GM04503 (cell line): ENCODE measurements around the gene CRYGN.

Source experiments
- DNase-seq: peaks from one replicate; pipeline ENCODE4 v3.0.0-alpha.2; 2012; ENCODE audit warnings: low read depth

CRYGN gene

GRCh38 chr7:151459726-151460473, 20.0 kb upstream of the CRYGN start:
- peak; percentile 96 for DNase-seq

DNA sequence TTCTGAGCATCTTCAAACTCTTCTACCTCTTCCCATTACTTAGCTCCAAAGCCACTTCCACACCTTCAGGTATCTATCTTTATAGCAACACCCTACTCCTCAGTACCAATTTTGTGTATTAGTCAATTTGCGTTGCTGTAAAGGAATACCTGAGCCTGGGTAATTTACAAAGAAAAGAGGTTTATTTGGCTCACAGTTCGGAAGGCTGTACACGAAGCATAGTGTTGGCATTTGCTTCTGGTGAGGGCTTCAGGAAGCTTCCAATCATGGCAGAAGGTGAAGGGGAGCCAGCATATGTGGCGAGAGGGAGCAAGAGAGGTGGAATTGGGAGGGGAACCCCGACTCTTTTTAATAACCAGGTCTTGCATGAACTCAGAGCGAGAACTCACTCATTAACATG, 17.6 kb upstream of the CRYGN start:
- DNase-seq: no peak

DNA sequence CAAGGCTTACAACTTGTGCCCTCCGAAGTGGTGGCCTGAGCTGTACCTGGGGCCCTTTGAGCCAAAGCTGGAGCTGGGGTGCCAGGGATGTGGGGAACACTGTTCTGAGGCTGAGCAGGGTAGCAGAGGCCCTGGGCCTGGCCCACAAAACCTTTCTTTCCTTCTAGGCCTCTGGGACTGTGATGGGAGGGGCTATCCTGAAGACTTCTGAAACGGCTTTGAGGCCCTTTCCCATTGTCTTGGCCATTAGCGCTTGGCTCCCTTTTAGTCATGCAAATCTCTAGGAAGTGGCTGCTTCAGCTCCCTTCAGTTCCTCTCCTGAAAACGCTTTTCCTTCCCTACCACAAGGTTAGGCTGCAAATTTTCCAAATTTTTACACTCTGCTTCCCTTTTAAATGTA, 16.8 kb upstream of the CRYGN start:
- no peak for DNase-seq

GRCh38 chr7:151456276-151456675, 16.3 kb upstream of the CRYGN start:
- no peak for DNase-seq

DNA sequence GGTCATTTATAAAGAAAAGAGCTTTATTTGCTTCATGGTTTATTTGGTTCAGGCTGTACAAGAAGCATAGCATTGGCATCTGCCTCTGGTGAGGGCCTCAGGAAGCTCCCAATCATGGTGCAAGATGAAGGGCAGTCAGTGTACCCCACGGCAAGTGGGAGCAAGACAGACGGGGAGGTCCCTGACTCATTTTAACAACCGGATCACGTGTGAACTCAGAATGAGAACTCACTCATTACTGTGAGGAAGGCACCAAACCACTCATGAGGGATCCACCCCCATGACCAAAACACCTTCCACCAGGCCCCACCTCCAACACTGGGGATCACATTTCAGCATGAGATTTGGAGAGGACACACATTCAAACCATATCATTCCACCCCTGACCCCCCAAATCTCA, 15.7 kb upstream of the CRYGN start:
- DNase-seq: no peak

DNA sequence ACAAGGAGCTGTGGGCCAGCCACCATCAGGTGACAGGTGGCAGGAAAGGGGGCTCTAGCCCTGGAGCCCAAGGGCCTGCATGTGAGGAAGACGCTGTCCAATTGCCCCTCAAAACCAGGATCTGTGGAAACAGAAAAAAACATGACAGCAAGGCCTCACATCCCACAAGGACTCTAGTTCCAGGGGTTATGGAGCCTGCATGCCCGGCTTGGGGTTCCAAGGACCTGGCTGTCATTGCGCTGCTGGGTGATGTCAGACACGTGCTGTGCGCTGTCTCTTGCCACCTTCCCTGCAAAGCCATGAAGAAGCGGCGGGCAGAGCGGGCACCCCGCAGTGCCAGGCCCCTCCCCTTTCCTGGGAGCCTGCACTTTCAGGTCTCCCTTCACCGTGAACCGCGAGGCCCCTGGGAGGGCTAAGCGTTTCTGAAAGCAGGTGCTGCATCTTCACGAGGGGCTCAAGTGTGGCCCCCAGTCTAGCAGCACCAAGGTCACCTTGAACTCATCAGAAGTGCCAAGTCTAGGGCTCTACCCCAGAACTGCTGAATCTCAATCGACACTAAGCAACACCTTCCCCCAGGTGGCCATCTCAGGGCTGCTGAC, 15.1 kb upstream of the CRYGN start:
- no peak for DNase-seq

DNA sequence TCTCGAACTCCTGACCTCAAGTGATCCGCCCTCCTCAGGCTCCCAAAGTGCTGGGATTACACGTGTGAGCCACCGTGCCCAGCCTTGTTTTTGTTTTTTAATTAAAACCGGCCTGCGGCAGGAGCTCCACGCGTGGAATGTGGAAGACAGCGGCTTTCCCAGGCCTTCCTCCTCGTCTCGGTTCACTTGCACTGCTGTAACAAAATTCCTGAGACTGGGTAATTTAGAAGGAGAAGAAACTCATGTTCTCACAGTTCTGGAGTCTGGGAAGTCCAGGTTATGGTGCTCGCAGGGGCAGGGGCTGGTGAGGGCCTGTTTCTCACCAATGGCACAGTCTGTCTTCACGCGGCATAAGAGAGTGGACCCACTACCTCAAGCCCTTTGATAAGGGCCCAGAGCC, 14.4 kb upstream of the CRYGN start:
- no peak for DNase-seq

DNA sequence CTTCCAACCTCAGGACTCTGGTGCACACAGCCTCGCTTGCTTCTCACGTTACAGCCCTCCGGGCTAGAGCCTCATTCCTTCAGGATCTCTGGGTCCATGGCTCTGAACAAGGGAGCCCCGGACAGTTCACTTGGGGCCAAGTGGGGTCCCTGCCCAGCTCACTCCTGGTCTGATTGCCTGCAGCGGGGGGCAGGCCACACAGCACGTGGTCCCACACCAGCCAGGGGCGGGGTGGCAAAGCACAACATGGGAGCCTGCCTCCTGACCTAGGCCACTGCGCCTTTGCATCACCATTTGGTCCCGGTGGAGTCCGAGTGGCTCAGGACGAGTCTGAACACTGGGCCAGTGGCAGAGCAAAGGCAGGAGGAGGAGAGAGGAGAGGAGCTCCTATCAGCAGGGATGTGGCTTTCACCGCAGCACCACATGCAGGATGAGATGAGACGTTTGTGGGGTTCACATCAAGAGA, 13.4 kb upstream of the CRYGN start:
- no peak for DNase-seq

DNA sequence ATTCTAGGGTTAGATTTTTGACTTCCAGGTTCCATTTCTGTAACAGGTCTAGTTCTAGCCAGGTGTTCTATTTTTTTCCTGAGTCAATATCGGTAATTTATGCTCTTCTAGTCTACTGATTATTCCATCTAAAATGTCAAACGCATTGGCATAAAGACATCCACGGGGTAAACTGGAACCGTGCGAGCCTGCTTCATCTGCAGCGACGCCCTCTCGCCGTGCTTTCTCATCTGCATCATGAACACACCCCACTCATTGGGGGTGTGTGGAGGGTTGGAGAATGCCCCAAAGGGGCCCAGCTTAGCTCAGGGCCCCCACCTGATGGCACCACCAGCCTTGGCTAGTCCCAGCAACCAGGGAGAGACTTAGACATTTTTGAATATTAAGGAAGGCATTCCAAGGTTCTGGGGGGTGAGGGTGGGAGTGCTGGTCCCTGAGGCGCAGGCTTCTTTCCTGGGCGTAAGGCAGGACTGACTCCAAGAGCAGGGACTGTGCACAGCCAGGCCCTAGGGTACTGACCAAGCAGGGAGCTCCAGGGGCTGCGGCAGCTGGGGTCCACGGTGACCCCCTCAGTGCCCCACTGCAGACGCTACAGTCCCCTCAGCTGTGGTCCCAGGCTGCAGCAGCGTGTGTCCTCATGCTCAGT, 12.9 kb upstream of the CRYGN start:
- DNase-seq: no peak

DNA sequence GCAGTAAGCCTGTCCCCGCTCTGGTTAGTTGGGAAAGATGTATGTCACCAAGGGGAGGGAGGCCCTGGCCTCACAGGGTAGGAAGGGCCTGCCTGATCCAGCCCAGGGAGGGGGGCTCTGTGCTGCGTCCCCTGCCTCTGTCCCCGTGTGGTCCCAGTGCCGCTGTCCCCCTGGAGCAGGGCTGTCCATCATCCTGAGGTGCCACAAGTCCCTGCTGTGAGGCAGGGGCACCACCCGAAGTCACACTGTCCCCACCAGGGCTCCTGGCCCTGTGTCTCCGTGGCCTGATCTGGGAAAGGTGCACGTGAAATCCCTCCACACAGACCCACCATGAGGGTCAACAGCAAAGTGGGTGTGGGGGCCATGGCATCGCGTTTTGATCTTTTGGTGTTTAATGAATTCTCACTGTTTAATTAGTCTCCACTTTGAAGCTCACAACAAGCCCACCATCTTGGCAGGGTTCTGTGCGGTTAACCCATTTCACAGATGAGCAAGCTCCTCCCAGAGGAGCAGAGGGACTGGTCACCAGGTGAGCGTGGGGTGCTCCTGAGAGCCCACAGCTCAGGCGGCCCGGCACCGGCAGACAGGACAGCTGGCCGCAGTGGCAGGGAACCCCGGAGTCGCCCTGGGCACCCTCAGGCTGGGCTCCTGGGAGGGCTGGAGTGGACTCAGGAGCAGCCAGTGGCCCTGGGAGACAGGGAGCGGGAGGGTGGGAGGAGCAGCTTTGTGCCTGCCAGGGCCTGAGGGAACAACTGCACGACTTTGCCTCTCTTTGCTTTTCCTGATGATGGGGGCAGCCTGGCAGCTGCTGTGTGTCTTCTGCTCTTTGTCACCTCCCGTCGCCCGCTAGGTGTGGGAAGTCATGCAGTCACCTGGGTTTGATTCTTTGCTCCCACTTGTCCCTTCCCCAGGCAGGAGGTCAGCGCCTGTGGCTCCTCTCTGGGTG, 12.0 kb upstream of the CRYGN start:
- DNase-seq: no peak

DNA sequence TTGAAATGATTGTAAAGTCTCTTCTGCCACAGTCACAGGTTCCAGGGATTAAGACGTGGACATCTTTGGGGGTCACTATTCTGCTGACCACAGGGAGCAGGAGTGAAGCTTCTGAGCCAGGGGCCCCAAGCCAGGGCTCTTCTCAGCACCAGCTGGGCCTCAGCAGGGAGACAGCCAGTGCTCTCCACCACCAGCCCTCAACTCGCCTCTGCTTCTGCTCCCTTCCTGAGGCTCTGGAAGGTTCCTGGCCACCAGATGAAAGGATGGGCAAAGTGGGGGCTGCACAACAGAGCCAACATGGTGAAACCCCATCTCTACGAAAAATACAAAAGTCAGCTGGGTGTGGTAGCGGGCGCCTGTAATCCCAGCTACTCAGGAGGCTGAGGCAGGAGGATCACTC, 11.2 kb upstream of the CRYGN start:
- no peak for DNase-seq

- no peak for DNase-seq
Measured at GRCh38 chr7:151449990-151450389, 10.0 kb upstream of the CRYGN start.

DNA sequence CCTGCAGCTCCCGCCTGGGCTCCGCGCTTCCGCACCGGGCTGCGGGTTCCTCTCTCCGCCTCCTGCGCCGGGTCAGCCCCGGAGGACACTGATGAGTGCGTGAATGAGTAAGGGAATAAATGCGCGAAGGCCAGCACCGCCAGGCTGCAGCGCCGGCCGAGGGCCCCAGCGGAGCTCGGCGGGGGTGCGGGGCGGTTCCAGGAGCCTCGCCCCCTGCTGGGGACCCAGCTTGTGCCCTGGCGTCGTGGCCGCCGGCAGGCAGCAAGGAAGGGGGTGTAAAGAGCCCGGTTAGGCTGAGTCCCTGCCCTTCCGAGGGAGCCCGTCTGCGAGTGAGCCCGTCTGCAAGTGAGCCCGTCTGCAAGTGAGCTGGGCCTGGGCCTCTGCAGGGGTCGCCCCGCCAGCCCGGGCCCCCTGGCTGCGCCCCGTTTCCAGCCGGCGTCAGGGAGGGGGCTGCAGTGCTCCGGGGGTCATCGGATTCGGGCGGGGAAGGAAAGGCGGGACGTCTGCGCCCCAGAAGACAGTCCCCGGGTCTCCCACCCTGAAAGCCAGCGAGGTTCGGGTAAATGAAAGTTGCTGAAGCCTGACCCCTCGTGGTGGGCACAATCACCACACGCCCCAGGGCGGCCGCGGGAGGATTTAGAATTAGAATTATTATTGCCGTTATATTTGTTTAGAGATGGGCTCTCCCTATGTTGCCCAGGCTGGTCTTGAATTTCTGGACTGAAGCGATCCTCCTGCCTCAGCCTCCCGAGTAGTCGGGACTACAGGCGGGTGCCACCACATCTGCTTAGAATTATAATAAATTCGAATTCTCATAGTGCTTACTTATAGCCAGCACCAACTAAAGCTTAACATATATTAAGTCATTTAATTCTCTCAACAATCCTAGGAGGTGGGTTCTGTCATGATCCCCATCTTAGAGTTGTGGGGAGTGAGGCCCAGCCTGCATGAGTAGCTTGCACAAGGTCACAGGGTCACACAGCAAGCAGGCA, 8.6 kb upstream of the CRYGN start:
- no peak for DNase-seq

- DNase-seq: no peak
Measured at GRCh38 chr7:151447901-151448260, 7.9 kb upstream of the CRYGN start.

- DNase-seq: no peak
Measured at GRCh38 chr7:151447312-151447711, 7.4 kb upstream of the CRYGN start.

- DNase-seq: no peak
Measured at GRCh38 chr7:151446412-151446811, 6.5 kb upstream of the CRYGN start.

DNA sequence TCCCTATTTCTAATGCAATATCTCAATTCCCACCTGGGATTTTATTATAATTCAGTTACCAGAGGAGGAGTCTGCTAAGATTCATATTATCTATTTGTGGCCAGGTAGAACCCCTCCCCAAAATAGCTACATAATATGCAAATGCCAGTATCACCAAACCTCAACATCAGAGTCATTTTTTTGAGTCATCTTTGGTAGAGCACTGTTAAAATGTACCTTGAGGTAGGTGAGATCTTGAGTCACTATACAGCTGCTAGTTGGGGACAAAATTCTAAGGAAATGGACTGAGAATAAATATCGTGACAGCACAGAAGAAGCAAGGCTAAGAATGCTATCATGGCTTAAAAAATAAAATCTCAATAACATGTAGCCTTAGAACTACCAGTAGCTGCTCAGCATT, 4.7 kb upstream of the CRYGN start:
- DNase-seq: no peak

DNA sequence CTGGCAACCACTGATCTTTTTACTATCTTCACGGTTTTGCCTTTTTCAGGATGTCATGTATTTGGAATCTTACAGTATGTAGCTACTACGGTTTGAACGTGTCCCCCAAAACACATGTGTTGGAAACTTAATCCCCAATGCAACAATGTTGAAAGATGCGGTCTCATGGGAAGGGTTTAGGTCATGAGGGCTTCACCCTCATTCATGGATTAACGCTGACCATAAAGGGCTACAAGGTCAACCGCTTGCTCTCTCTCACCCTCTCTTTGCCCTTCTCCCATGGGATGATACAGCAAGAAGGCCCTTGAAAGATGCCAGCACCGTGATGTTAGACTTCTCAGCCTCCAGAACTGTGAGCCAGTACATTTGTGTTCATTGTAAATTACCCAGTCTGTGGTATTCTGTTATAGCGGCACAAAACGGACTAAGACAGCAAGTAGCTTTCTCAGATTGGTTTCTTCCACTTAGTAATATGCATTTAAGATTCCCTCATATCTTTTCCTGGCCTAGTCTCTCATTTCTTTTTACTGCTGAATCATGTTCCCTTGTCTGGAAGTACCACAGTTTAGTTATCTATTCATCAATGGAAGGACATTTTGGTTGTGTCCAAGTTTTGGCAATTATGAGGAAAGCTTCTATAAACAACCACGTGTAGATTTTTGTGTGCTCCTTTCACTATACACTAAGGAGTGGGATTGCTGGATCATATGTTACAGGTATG, 3.0 kb upstream of the CRYGN start:
- DNase-seq: no peak

GRCh38 chr7:151440799-151441445, 981 bp upstream of the CRYGN start:
- DNase-seq: no peak
